SK-N-SH (cell line): Measurements from ENCODE around the gene FOXE3. TPM values are rescaled to one million over a fixed set of nuclear protein-coding genes. Genes with fewer than 3 reads are reported as not detected.

Source experiments
- CTCF ChIA-PET: fragments of 300-600, 350-600 bp; formaldehyde crosslinking; extraction: SDS; loops from one replicate; lab custom pipeline; 2021; lab: Yijun Ruan, JAX
- POLR2A ChIA-PET: fragments of 350-600 bp; sonication (Branson Sonifier 250); formaldehyde crosslinking; extraction: SDS; loops from one replicate; lab custom pipeline; 2020; ENCODE audit warnings: antibody characterized with exemption, inconsistent platforms; lab: Yijun Ruan, JAX
- DNase-seq: peaks from one replicate; pipeline ENCODE4 v3.0.0; 2012
- H2AFZ ChIP-seq: fragments of 200-600 bp; sonication (generic); 2 replicates; pipeline ENCODE4 v1.8.1; 2016; ENCODE audit warnings: antibody characterized with exemption, mild to moderate bottlenecking, low read depth
- H3F3A ChIP-seq: fragments of 200-600 bp; sonication (generic); replicated peaks from 2 replicates; pipeline ENCODE3; 2016; ENCODE audit warnings: antibody characterized with exemption, mild to moderate bottlenecking; ENCODE audit not compliant: insufficient read depth
- H3K27ac ChIP-seq, 2 experiments: fragments of 200-500 bp in 1 of 2; fragments of 200-600 bp in 1 of 2; sonication (Bioruptor generic) in 1 of 2; sonication (generic), shearing (Covaris generic) in 1 of 2; 2 replicates each; pipeline versions ENCODE4 v1.5.1 to v1.6.1; 2014 to 2016; ENCODE audit warnings: low read depth in 2 of 2, inconsistent platforms in 1 of 2, low read length in 1 of 2, mild to moderate bottlenecking in 1 of 2, mixed read lengths in 1 of 2
- H3K27me3 ChIP-seq: fragments of 200-600 bp; sonication (generic), shearing (Covaris generic); 2 replicates; pipeline ENCODE4 v1.6.1; 2016; ENCODE audit warnings: mixed run types; ENCODE audit not compliant: insufficient read depth
- H3K36me3 ChIP-seq, 2 experiments: fragments of 200-500 bp in 1 of 2; fragments of 200-600 bp in 1 of 2; sonication (Bioruptor generic) in 1 of 2; sonication (generic) in 1 of 2; replicated peaks in 1 of 2; 2 replicates each; pipeline versions ENCODE3 to v1.5.1; 2014 to 2016; ENCODE audit warnings: low read length in 1 of 2, mild to moderate bottlenecking in 1 of 2; ENCODE audit not compliant: insufficient read depth in 2 of 2, control insufficient read depth in 1 of 2
- H3K4me1 ChIP-seq, 2 experiments: fragments of 200-500 bp in 1 of 2; fragments of 200-600 bp in 1 of 2; sonication (Bioruptor generic) in 1 of 2; sonication (generic), shearing (Covaris generic) in 1 of 2; 2 replicates each; pipeline versions ENCODE4 v1.5.1 to v1.6.1; 2014 to 2016; ENCODE audit warnings: low read depth in 1 of 2, low read length in 1 of 2, mixed run types in 1 of 2; ENCODE audit not compliant: insufficient read depth in 2 of 2, control insufficient read depth in 1 of 2
- H3K4me2 ChIP-seq: fragments of 200-600 bp; sonication (generic), shearing (Covaris generic); 2 replicates; pipeline ENCODE4 v1.6.1; 2017; ENCODE audit warnings: mixed run types
- H3K4me3 ChIP-seq, 2 experiments: fragments of 200-500 bp in 1 of 2; fragments of 200-600 bp in 1 of 2; sonication (Bioruptor generic) in 1 of 2; sonication (generic), shearing (Covaris generic) in 1 of 2; 2 replicates each; pipeline versions ENCODE4 v1.5.1 to v1.8.1; 2014 to 2016; ENCODE audit warnings: low read depth in 2 of 2, inconsistent platforms in 1 of 2, low read length in 1 of 2, mild to moderate bottlenecking in 1 of 2, mixed read lengths in 1 of 2, moderate library complexity in 1 of 2
- H3K79me2 ChIP-seq: fragments of 200-600 bp; sonication (generic); 2 replicates; pipeline ENCODE4 v1.8.1; 2017; ENCODE audit warnings: mild to moderate bottlenecking; ENCODE audit not compliant: insufficient read depth
- H3K9ac ChIP-seq: fragments of 200-600 bp; sonication (generic); 2 replicates; pipeline ENCODE4 v1.6.1; 2017; ENCODE audit warnings: mixed run types
- H3K9me2 ChIP-seq: fragments of 200-600 bp; sonication (generic); 2 replicates; pipeline ENCODE4 v1.6.1; 2017; ENCODE audit warnings: mixed run types
- H3K9me3 ChIP-seq: fragments of 200-600 bp; sonication (generic); 2 replicates; pipeline ENCODE4 v1.6.1; 2017; ENCODE audit warnings: mixed run types, mild to moderate bottlenecking, moderate library complexity
- H4K20me1 ChIP-seq: fragments of 200-600 bp; sonication (generic); 2 replicates; pipeline ENCODE4 v1.6.1; 2017; ENCODE audit warnings: mild to moderate bottlenecking, mixed run types; ENCODE audit not compliant: insufficient read depth
- CHD2 ChIP-seq: fragments of 150-350 bp; IDR thresholded peaks from 2 replicates; pipeline ENCODE4 v1.6.1; 2018; ENCODE audit warnings: low read length; ENCODE audit not compliant: partially characterized antibody
- ELF1 ChIP-seq: IDR thresholded peaks from 2 replicates; pipeline ENCODE4 v1.4.0; 2012
- EP300 ChIP-seq, 2 experiments: IDR thresholded peaks; 2 replicates each; pipeline versions ENCODE4 v1.4.0 to v1.6.1; 2012; ENCODE audit warnings: borderline replicate concordance in 1 of 2, low read depth in 1 of 2, low read length in 1 of 2
- EZH2phosphoT487 ChIP-seq: fragments of 200-600 bp; sonication (generic); IDR thresholded peaks from 2 replicates; pipeline ENCODE4 v1.6.1; 2017; ENCODE audit warnings: low read depth, mixed run types, mild to moderate bottlenecking, antibody characterized with exemption, moderate library complexity, borderline replicate concordance
- FOXJ3 ChIP-seq: sonication (generic); formaldehyde crosslinking; IDR thresholded peaks from 2 replicates; pipeline ENCODE4 v1.5.1; 2020; ENCODE audit warnings: mild to moderate bottlenecking, missing genetic modification reagents
- GABPA ChIP-seq: IDR thresholded peaks from 2 replicates; pipeline ENCODE4 v1.4.0; 2012; ENCODE audit warnings: low read depth, mild to moderate bottlenecking
- JUND ChIP-seq: IDR thresholded peaks from 2 replicates; pipeline ENCODE4 v1.4.0; 2012
- MEF2A ChIP-seq: IDR thresholded peaks from 2 replicates; pipeline ENCODE4 v1.4.0; 2012; ENCODE audit warnings: low read depth, borderline replicate concordance
- NFIC ChIP-seq: IDR thresholded peaks from 2 replicates; pipeline ENCODE4 v1.4.0; 2012; ENCODE audit warnings: borderline replicate concordance
- NRF1 ChIP-seq: IDR thresholded peaks from 2 replicates; pipeline ENCODE4 v1.6.1; 2012; ENCODE audit warnings: low read depth, mild to moderate bottlenecking, low read length
- RAD21 ChIP-seq: IDR thresholded peaks from 2 replicates; pipeline ENCODE4 v1.6.1; 2012; ENCODE audit warnings: mild to moderate bottlenecking, low read length
- REST ChIP-seq: IDR thresholded peaks from 2 replicates; pipeline ENCODE4 v1.6.1; 2012; ENCODE audit warnings: mild to moderate bottlenecking, low read depth, low read length, moderate library complexity
- RFX5 ChIP-seq: IDR thresholded peaks from 2 replicates; pipeline ENCODE4 v1.6.1; 2012; ENCODE audit warnings: mild to moderate bottlenecking, improper control_type of control experiment, low read length
- SMC3 ChIP-seq: IDR thresholded peaks from 2 replicates; pipeline ENCODE4 v1.6.1; 2012; ENCODE audit warnings: low read depth, low read length, improper control_type of control experiment
- TCF12 ChIP-seq: IDR thresholded peaks from 2 replicates; pipeline ENCODE4 v1.4.0; 2012
- TEAD4 ChIP-seq: IDR thresholded peaks from 2 replicates; pipeline ENCODE4 v1.4.0; 2012; ENCODE audit warnings: mild to moderate bottlenecking, borderline replicate concordance; ENCODE audit not compliant: insufficient read depth
- USF1 ChIP-seq: IDR thresholded peaks from 2 replicates; pipeline ENCODE4 v1.4.0; 2012; ENCODE audit warnings: low read depth, borderline replicate concordance
- USF2 ChIP-seq: fragments of 150-350 bp; IDR thresholded peaks from 2 replicates; pipeline ENCODE4 v1.6.1; 2017; ENCODE audit warnings: antibody characterized with exemption, low read length, low read depth, borderline replicate concordance
- ZBTB33 ChIP-seq: IDR thresholded peaks from 2 replicates; pipeline ENCODE4 v1.4.0; 2012; ENCODE audit warnings: low read depth, borderline replicate concordance
- whole genome bisulfite sequencing: methylation state at CpG from one replicate; pipeline ENCODE4 v1.1.6; 2017; ENCODE audit warnings: low lambda C conversion rate; 5-methylcytosine and 5-hydroxymethylcytosine counted together
- polyA plus RNA-seq, 3 experiments: library from polyadenylated mRNA; depleted of rRNA; stranded (reverse); fragments of >200 nt; gene quantifications; 2 replicates each; pipeline ENCODE4 v1.2.3, GENCODE V29; 2012

The FOXE3 gene
- polyA plus RNA-seq, 1 of the 3 experiments (the other 2 are of a cell fraction), result not detected

GRCh38 chr1:47390843-47391242 lies 25.2 kb upstream of the FOXE3 start:
- 97% methylated on average over 2 of the region's 2 CpGs for WGBS
- DNase-seq, result no peak
- no peak overlapping the region for H2AFZ ChIP-seq
- H4K20me1 ChIP-seq, result 0 out of 2 replicates have a peak, but pooled peaks cover 7% of the 10 kb centered on the region
- H3K9ac ChIP-seq, result no peak overlapping the region
- ChIA-PET POLR2A (no interaction called here), CTCF (interaction anchor here (2.0 to 13.8 kb wide), 6 partner anchors 17 to 335 kb away, joined by 6 to 104 read pairs (median 32); no protein-coding TSS in a partner anchor)
- H3F3A ChIP-seq, result peaks cover 6% of the 10 kb centered on the region
- no peaks in the 10 kb centered on the region for H3K36me3 ChIP-seq
- no peak for TF ChIP-seq EZH2phosphoT487
- no peak for TF ChIP-seq TCF12
- TF ChIP-seq SMC3, result no peak
- no peak for TF ChIP-seq NRF1
- TF ChIP-seq GABPA, result no peak
- TF ChIP-seq ELF1, result no peak
- TF ChIP-seq NFIC, result no peak
- TF ChIP-seq USF2, result no peak
- TF ChIP-seq RFX5, result no peak
- TF ChIP-seq FOXJ3 (CRISPR knock-in tag), result no peak
- no peak for TF ChIP-seq MEF2A
- no peak for TF ChIP-seq RAD21
- TF ChIP-seq JUND, result no peak
- no peak for TF ChIP-seq TEAD4
- no peak for TF ChIP-seq ZBTB33
- no peak for TF ChIP-seq USF1
- TF ChIP-seq REST, result no peak
- no peak for TF ChIP-seq EP300 (IDR thresholded peaks at IDR 0.05; ENCODE audit: borderline replicate concordance in 1 of 2, low read depth in 1 of 2, low read length in 1 of 2)
- no peak for TF ChIP-seq CHD2
- peaks cover 0 to 10% of the 10 kb centered on the region in 2 experiments; a peak in 1 of 4 replicates for H3K4me1 ChIP-seq
- no peak overlapping the region for H3K4me2 ChIP-seq
- no peaks in the 10 kb centered on the region for H3K9me3 ChIP-seq
- H3K4me3 ChIP-seq, result no peak overlapping the region
- no peaks in the 10 kb centered on the region for H3K79me2 ChIP-seq
- no peaks in the 10 kb centered on the region for H3K9me2 ChIP-seq
- no peaks in the 10 kb centered on the region for H3K27me3 ChIP-seq
- H3K27ac ChIP-seq, result no peak overlapping the region
